HG03103 (cell line): Measurements from ENCODE around the gene VARS2.
"Not testable (repeated sequence)": the region's sequence is repeated elsewhere in the genome, so short reads cannot be mapped to it uniquely, and the experiment has no call there.

Experiments
- ATAC-seq: cut with Tn5 transposase; IDR thresholded peaks from one replicate; pipeline ENCODE4 v1.9.1; 2021; ENCODE audit warnings: low read depth; ENCODE audit not compliant: unreplicated experiment

VARS2 gene

GRCh38 chr6:30927080-30927479, 13.0 kb downstream of the VARS2 start:
- ATAC-seq, result not testable (repeated sequence)

DNA sequence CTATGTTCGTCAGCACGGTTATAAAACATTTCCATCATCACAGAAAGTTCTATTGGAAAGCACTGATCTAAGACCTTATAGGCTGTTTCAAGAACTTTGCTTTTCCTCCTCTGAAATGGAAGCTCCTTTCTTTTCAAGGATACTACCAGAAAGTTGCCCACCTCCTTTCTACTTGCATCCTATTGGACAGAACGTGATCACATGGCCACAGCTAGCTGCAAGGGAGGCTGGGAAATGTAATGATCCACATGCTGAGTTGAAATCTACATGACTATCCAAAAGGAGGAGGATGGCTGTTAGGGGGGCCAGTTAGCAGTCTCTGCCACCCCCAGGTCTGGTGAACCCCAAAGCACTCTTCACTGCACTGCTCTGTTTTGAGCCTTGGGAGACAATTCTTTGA, 14.6 kb downstream of the VARS2 start:
- no peak for ATAC-seq

DNA sequence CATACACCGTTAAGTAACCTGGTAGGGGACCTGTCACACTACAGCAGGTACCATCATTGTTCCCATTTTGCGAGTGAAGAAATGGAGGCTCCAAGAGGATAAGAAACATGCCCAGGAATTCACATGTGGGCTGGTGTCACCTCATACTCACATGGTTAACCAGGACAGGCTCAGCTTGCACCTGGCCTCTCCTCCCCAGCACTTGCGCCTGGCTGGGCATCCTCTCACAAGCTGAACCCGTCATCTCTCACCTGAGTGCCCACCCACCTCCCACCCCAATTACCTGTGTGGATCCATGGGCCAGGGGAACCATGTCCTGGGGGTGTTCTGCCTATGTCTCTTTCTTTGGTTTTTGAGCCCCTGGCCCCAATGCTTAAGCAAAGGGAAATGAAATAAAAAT, 16.5 kb downstream of the VARS2 start:
- ATAC-seq, result no peak

- ATAC-seq, result no peak
These were observed 17.2 kb downstream of the VARS2 start for GRCh38 chr6:30931272-30931671.

DNA sequence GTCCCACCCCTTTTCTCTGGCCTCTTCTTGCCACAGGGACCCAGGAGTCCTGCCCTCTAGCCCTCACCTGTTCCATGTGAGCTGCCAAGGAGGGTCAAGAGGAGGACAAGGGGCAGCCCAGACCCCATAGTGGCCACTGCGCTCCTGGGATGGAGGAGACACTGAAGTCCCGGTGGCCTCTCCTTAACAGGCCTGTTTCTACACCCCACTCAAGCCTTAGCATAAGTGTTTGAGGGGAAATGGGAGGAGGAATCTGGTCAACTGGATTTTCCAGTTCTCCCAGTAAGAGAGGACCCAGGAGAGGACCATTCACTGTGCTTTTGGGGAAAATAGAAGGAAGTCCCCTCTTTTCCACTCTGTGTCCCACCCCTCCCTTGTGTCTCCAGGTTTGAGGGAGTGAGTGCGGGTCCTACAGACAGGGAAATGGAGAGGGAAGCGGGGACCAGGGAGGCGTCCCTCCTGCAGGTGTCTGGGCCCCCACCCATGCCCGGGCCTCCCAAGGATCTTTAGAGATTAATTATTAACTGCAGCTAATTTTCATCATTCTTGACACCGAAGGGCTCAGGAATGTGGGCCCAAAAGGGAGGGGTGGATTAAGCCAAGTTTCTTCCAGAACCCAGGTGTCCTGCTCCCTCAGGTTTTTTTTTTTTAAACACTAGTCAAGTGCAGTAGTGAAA, 18.1 kb downstream of the VARS2 start, which contains the start of gene SFTA2:
Gene SFTA2 (minus strand): TSS at position 202 of the 677 bp plus-strand sequence. CDS start 74 bp downstream, at position 128.
- ATAC-seq, result no peak

- ATAC-seq, result no peak
These were observed 18.8 kb downstream of the VARS2 start for GRCh38 chr6:30932665-30933365.

DNA sequence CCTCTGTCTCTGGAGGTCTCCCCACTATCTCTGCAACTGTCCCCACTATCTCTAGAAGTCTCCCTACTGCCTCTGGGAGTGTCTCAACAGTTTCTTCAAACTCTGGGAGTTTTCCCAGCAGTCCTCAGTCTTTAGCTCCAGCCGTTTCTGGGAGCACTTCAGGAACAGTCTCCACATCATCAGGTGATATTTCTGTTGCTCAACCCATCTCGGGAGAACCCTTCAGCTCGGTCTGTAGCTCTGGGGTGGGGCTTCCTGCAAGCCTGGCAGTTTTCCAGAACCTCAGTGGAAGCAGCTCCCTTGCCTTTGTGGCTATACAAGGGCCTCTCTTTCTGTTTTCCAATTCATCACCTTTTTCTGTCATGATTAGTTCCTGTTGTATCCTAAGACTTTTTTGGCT, 21.0 kb downstream of the VARS2 start:
- no peak for ATAC-seq

DNA sequence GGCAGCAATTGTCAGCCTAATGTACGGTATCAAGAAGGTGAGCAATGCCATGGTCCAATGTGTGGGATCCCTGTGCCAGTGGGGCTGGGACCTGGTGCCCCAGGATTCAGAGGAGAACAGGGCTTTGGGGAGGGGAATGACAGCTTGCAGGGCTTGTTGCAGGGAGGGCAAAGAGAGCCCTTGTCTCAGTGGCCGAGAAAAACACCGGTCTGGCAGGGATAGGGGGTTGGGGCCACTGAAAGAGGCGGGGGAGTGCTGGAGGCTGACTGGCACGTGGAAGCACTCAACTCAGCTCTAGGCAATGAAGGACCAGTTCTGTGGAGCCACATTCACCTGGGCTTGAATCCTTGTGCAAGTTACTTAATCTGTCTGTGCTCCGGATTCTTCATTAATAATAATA, 23.2 kb downstream of the VARS2 start:
- no peak for ATAC-seq

DNA sequence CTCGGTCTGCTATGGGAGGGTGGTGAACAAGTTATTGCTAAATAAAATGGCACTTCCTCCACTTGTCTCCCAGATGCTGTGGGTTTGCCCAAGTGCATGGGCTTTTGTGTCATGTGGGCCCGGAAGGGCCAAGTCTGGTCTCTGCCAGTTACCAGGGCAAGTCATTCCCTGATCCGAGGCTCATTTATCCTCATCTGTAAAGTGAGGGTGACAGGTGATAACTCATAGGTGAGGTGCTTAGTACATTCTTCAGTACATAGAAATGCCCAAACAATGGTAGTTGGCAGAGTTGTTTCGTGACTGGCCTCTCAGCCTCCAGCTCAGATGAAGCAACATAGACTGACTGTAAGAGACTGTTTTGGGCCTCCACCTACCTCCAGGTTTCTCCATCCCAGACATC, 24.7 kb downstream of the VARS2 start:
- ATAC-seq, result no peak

DNA sequence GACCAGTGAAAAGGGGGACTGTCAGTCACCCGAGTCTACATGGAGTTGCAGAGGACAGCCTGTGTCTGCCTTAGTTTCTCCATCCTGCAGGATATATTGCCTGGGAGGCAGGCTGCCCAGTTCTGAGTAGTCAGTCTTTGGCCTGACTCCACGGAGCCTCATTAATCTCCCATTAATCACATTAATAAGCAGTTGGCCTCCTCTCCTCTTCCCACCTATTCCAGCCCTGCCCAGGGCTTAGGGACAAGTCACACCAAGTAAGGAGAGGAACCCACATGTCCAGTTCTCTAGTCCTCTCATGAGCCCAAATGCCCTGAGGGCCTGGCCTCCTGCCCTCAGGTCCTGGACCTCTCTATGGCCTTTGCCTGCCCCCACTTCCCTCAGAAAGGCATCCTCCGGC, 25.4 kb downstream of the VARS2 start:
- ATAC-seq, result no peak

GRCh38 chr6:30940361-30940986, 26.4 kb downstream of the VARS2 start, which contains the start of gene MUCL3:
MUCL3 (plus strand) TSS chr6:30940973; CDS start chr6:30941000, 27 bp downstream.
- ATAC-seq, result no peak

- ATAC-seq, result no peak
These were observed 28.5 kb downstream of the VARS2 start for GRCh38 chr6:30942338-30943060.

DNA sequence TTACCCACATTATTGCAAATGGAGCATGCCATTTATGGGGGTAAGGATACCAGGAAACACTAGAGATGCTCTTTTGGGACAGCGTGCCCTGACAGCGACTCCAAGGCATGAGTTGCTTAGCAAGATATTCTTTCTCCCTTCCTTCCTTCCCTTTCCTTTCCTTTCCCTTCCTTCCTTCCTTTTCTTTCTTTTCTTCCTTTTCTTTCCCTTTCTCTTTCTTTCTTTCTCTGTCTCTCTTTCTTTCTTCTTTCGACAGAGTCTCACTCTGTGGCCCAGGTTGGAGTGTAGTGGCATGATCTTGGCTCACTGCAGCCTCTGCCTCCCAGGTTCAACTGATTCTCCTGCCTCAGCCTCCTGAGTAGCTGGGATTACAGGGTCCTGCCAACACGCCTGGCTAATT, 30.0 kb downstream of the VARS2 start:
- no peak for ATAC-seq

GRCh38 chr6:30945281-30945680, 31.2 kb downstream of the VARS2 start:
- ATAC-seq, result no peak

DNA sequence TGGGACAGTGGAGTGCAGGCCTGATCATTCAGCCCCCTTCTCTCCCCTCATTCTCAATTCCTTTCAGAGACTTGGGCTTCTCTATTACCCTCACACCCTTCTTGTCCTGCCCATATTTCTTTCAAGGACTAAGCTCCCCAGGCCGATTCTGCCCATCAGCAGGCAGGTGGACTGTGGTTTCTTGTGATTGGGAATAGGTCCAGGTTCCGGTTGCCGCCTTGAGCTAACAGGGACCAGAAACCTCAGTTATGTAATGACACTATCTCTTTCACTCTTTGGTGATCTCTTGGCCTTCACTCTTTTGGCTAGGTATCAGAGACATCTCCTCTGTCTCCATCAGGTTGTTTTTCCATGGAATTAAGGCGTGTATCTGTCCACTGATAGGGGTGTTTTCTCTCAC, 33.2 kb downstream of the VARS2 start:
- ATAC-seq, result no peak

DNA sequence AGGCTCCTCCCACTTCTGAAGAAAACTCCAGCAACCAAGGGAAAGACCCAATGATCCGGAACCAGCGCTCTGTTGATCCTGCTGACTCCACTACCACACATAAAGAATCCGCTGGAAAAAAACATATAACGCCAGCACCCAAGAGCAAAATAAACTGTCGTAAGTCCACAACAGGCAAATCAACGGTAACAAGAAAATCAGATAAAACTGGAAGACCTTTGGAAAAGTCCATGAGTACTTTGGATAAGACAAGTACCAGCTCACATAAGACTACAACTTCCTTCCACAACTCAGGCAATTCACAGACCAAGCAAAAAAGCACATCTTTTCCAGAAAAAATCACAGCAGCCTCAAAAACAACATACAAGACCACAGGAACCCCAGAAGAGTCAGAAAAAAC, 34.8 kb downstream of the VARS2 start:
- no peak for ATAC-seq

DNA sequence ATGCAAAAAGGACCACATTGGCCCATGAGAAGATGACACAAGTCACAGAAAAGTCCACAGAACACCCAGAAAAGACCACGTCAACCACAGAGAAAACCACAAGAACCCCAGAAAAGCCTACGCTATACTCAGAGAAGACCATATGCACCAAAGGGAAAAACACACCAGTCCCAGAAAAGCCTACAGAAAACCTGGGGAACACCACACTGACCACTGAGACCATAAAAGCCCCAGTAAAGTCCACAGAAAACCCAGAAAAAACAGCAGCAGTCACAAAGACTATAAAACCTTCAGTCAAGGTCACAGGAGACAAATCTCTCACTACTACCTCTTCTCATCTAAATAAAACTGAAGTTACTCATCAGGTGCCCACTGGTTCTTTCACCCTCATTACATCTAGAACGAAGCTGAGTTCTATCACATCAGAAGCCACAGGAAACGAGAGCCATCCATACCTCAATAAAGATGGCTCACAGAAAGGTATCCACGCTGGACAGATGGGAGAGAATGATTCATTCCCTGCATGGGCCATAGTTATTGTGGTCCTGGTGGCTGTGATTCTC, 38.0 kb downstream of the VARS2 start:
- no peak for ATAC-seq

DNA sequence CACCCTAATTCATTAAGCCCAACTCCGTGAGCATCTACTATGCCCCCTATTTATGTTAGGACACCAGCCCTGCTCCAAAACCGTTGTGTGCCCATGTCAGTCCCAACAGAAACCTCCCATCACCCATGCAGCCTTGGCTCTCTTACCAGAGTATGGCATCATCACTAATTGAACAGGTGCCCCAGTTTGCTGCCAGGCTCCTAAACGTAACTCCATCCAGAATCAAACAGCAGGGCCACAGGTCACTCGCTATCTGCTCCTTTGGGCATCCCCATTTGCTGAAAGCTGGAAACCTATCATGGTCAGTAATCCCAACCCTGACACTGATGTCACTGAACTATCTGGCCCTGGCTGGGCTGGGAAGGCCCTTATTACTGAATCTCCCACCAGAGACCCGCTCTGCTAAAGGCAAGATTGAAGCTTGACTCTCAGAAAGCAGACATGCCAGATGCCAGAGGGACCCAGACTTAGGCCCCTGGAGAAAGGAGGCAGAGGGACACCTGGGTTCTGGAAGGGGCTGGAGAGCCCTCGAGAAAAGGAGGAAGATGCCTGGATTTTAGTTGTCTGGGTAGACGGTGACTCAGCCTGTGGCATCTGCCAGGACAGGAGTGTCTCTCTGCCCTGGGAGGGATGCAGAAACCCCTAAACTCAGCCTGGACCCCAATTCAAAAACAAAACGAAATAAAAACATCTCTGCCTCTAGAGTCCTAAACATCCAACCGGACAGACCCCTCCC, 40.8 kb downstream of the VARS2 start:
- ATAC-seq, result no peak

DNA sequence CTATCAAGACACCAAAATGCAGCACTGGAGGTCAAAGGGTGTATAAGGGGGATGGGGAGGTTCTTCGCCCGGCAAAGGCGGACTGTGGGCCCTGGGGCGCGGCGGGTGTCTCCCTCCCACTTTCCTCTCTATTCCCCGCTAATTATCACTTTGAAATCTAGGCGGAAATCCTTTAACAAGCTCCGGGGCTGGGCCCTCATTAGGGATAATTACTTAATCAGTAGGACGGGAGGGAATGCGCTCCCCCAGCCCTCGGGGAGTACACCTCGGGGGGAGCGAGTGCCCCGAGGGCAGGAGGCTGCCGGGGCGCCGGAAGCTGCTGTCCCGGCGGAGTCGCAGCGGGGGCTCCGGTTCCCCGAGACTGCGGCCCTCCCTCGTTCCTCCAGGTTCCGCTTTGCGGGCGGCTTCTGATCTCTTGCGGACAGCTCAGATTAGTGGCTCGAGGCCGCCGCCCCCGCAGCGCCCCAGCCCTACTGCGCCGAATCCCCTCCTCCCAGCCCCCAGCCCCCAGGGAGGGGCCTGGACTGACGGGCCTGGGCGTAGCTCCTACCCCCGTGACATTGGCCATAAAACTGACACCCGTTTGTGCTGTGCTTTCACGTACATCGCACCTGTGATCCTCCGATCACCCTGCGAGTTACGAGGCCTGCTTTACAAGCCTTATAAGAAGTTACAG, 41.5 kb downstream of the VARS2 start:
- ATAC-seq, result no peak

GRCh38 chr6:30957716-30958115, 43.7 kb downstream of the VARS2 start:
- ATAC-seq, result no peak
